Measurements from ENCODE around the gene ATL1.

Gene ATL1

DNA sequence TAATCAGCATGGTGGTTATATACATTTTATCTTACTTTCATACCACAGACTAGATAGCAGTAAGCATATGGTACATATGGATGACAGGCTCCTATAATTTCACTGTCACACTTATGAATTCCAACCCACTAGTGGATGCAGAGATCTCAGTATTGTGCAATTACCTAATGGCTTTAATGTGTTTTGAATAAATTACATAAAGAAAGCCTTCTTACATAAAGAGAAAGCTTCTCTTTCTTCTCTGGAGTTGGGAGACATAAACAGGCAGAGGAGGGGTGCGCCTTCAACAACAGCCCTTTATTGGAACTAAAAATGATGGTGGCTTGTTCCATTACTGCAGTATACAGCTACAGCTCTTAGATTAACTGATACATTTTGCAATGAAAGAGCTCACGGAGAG is 55.6 kb downstream of the ATL1 start:
- 100% methylated on average over 1 of the region's 2 CpGs for WGBS
- H4K8ac ChIP-seq (ENCODE audit: low read length): no peak overlapping the region
- no peak overlapping the region for H3K18ac ChIP-seq (ENCODE audit: low read depth in 1 of 2, low read length in 2 of 2)
- no peak overlapping the region for H2AFZ ChIP-seq (ENCODE audit: low read depth, low read length)
- H2AK5ac ChIP-seq (ENCODE audit: low read length, severe bottlenecking): no peak overlapping the region
- H3K79me1 ChIP-seq (replicated peaks; ENCODE audit: low read length, poor library complexity, severe bottlenecking): no peaks in the 10 kb centered on the region
- no peak overlapping the region for H3K4me3 ChIP-seq (ENCODE audit: insufficient read depth in 1 of 2, low read depth in 1 of 2, low read length in 2 of 2)
- no peak overlapping the region for H2BK15ac ChIP-seq (ENCODE audit: low read depth, poor library complexity, severe bottlenecking)
- no peak overlapping the region for H3K9ac ChIP-seq (ENCODE audit: low read length)
- DNase-seq: no peak
- no peaks in the 10 kb centered on the region for H3K9me3 ChIP-seq (ENCODE audit: control insufficient read depth, low read length)
- no peak overlapping the region for H4K91ac ChIP-seq (ENCODE audit: low read length)
- no peaks in the 10 kb centered on the region for H3K4me1 ChIP-seq (ENCODE audit: control insufficient read depth, insufficient read depth, low read depth, low read length)
- no peak overlapping the region for H2BK5ac ChIP-seq (ENCODE audit: low read depth, low read length, poor library complexity, severe bottlenecking)
- no peak overlapping the region for H3K27ac ChIP-seq (ENCODE audit: low read length, poor library complexity, severe bottlenecking)
- H2BK12ac ChIP-seq (ENCODE audit: low read length in 2 of 2): no peak overlapping the region
- H3K36me3 ChIP-seq (ENCODE audit: control insufficient read depth in 1 of 2, insufficient read depth in 2 of 2, low read depth in 1 of 2, low read length in 2 of 2): peaks cover 0 to 47% of the 10 kb centered on the region in 2 experiments
- H3K4me2 ChIP-seq (ENCODE audit: low read length, poor library complexity, severe bottlenecking): no peak overlapping the region
- no peak overlapping the region for H2BK120ac ChIP-seq (ENCODE audit: low read depth, low read length)
- no peak overlapping the region for H3K23ac ChIP-seq (ENCODE audit: low read length in 2 of 2)
- H3K14ac ChIP-seq (ENCODE audit: low read length in 2 of 2): no peak overlapping the region
- H3K27me3 ChIP-seq (ENCODE audit: control insufficient read depth in 1 of 2, insufficient read depth in 1 of 2, low read length in 2 of 2): no peaks in the 10 kb centered on the region
- H3K4ac ChIP-seq (ENCODE audit: low read depth in 1 of 2, low read length in 2 of 2): no peak overlapping the region

DNA sequence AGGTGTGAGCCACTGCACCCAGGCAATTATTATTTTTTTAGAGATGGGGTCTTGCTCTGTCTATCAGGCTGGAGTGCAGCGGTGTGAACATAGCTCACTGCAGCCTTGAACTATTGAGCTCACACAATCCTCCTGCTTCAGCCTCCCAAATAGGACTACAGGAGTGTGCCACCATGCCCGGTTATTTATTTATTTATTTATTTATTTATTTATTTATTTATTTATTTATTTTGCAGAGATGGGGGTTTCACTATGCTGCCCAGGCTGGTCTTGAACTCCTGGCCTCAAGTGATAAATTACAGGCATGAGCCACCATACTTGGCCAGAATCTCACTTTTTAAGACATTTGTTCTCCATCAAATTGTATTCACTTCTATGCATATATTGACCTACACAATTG is 56.3 kb downstream of the ATL1 start:
- Histone ChIP-seq H4K91ac (ENCODE audit: low read length) (no peak overlapping the region), H3K4ac (ENCODE audit: low read depth in 1 of 2, low read length in 2 of 2) (no peak overlapping the region), H2BK5ac (ENCODE audit: low read depth, low read length, poor library complexity, severe bottlenecking) (no peak overlapping the region), H4K8ac (ENCODE audit: low read length) (no peak overlapping the region), H3K36me3 (ENCODE audit: control insufficient read depth in 1 of 2, insufficient read depth in 2 of 2, low read depth in 1 of 2, low read length in 2 of 2) (peaks cover 0 to 47% of the 10 kb centered on the region in 2 experiments), H2BK120ac (ENCODE audit: low read depth, low read length) (no peak overlapping the region), H2BK15ac (ENCODE audit: low read depth, poor library complexity, severe bottlenecking) (no peak overlapping the region), H3K79me1 (replicated peaks; ENCODE audit: low read length, poor library complexity, severe bottlenecking) (no peaks in the 10 kb centered on the region), H2BK12ac (ENCODE audit: low read length in 2 of 2) (no peak overlapping the region), H3K14ac (ENCODE audit: low read length in 2 of 2) (no peak overlapping the region), H3K9me3 (ENCODE audit: control insufficient read depth, low read length) (no peaks in the 10 kb centered on the region), H2AFZ (ENCODE audit: low read depth, low read length) (no peak overlapping the region), H3K9ac (ENCODE audit: low read length) (no peak overlapping the region), H3K4me2 (ENCODE audit: low read length, poor library complexity, severe bottlenecking) (no peak overlapping the region), H3K4me3 (ENCODE audit: insufficient read depth in 1 of 2, low read depth in 1 of 2, low read length in 2 of 2) (no peak overlapping the region), H3K27me3 (ENCODE audit: control insufficient read depth in 1 of 2, insufficient read depth in 1 of 2, low read length in 2 of 2) (no peaks in the 10 kb centered on the region), H3K23ac (ENCODE audit: low read length in 2 of 2) (no peak overlapping the region), H3K18ac (ENCODE audit: low read depth in 1 of 2, low read length in 2 of 2) (no peak overlapping the region), H3K27ac (ENCODE audit: low read length, poor library complexity, severe bottlenecking) (no peak overlapping the region), H3K4me1 (ENCODE audit: control insufficient read depth, insufficient read depth, low read depth, low read length) (no peaks in the 10 kb centered on the region), H2AK5ac (ENCODE audit: low read length, severe bottlenecking) (no peak overlapping the region)
- WGBS: 94% methylated on average over 1 of the region's 2 CpGs
- DNase-seq: no peak

DNA sequence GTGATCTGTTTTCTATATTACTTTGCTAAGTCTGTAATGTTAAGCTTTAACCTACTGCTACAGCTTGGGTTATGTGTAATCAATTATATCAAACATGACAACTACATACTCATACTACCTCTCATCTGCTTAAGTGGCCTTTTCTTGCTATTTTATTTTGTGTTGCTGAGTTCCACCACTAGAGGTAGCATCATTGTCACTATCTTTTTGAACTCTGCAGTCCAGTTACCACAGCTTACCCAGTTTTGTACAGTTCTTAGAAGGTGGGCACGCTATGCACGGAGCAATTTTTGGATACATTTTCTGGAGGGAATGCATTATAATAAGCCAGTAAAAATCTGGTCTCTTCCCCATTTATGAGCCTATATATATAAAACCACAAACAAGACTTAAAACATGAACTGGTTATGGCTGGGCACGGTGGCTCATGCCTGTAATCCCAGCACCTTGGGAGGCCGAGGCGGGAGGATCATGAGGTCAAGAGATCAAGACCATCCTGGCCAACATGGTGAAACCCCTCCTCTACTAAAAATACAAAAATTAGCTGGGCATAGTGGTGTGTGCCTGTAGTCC is 59.7 kb downstream of the ATL1 start:
- no peak overlapping the region for H4K8ac ChIP-seq (ENCODE audit: low read length)
- DNase-seq: peak; percentile 56
- H2BK12ac ChIP-seq (ENCODE audit: low read length in 2 of 2): no peak overlapping the region
- no peak overlapping the region for H2BK120ac ChIP-seq (ENCODE audit: low read depth, low read length)
- no peaks in the 10 kb centered on the region for H3K9me3 ChIP-seq (ENCODE audit: control insufficient read depth, low read length)
- no peak overlapping the region for H2BK5ac ChIP-seq (ENCODE audit: low read depth, low read length, poor library complexity, severe bottlenecking)
- H3K23ac ChIP-seq (ENCODE audit: low read length in 2 of 2): no peak overlapping the region
- no peak overlapping the region for H3K14ac ChIP-seq (ENCODE audit: low read length in 2 of 2)
- H3K4me1 ChIP-seq (ENCODE audit: control insufficient read depth, insufficient read depth, low read depth, low read length): no peaks in the 10 kb centered on the region
- H3K79me1 ChIP-seq (replicated peaks; ENCODE audit: low read length, poor library complexity, severe bottlenecking): no peaks in the 10 kb centered on the region
- no peak overlapping the region for H3K4me3 ChIP-seq (ENCODE audit: insufficient read depth in 1 of 2, low read depth in 1 of 2, low read length in 2 of 2)
- no peaks in the 10 kb centered on the region for H3K27me3 ChIP-seq (ENCODE audit: control insufficient read depth in 1 of 2, insufficient read depth in 1 of 2, low read length in 2 of 2)
- H3K4me2 ChIP-seq (ENCODE audit: low read length, poor library complexity, severe bottlenecking): no peak overlapping the region
- peaks cover 3 to 52% of the 10 kb centered on the region in 2 experiments for H3K36me3 ChIP-seq (ENCODE audit: control insufficient read depth in 1 of 2, insufficient read depth in 2 of 2, low read depth in 1 of 2, low read length in 2 of 2)
- no peak overlapping the region for H3K9ac ChIP-seq (ENCODE audit: low read length)
- no peak overlapping the region for H3K27ac ChIP-seq (ENCODE audit: low read length, poor library complexity, severe bottlenecking)
- WGBS: 100% methylated on average over 1 of the region's 5 CpGs
- H2AFZ ChIP-seq (ENCODE audit: low read depth, low read length): no peak overlapping the region
- no peak overlapping the region for H2AK5ac ChIP-seq (ENCODE audit: low read length, severe bottlenecking)
- H3K4ac ChIP-seq (ENCODE audit: low read depth in 1 of 2, low read length in 2 of 2): no peak overlapping the region
- H4K91ac ChIP-seq (ENCODE audit: low read length): no peak overlapping the region
- no peak overlapping the region for H3K18ac ChIP-seq (ENCODE audit: low read depth in 1 of 2, low read length in 2 of 2)
- H2BK15ac ChIP-seq (ENCODE audit: low read depth, poor library complexity, severe bottlenecking): no peak overlapping the region

DNA sequence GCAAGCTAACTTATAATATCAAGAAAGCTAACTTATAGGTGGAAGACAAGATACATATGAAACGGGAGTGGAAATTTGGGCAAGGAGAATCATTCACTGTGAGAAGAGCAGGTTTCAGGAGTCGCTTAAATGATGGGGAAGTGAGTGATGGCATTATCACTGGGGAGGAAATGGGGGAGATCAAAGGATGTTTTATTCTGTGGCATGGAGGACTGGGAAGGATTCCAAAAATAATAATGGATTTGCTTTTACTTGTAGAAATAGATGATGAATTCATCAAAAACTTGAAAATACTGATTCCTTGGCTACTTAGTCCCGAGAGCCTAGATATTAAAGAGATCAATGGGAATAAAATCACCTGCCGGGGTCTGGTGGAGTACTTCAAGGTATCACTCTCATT is 60.4 kb downstream of the ATL1 start:
- Histone ChIP-seq H4K91ac (ENCODE audit: low read length) (no peak overlapping the region), H2BK5ac (ENCODE audit: low read depth, low read length, poor library complexity, severe bottlenecking) (no peak overlapping the region), H3K9ac (ENCODE audit: low read length) (no peak overlapping the region), H2AFZ (ENCODE audit: low read depth, low read length) (no peak overlapping the region), H3K18ac (ENCODE audit: low read depth in 1 of 2, low read length in 2 of 2) (no peak overlapping the region), H4K8ac (ENCODE audit: low read length) (no peak overlapping the region), H3K27me3 (ENCODE audit: control insufficient read depth in 1 of 2, insufficient read depth in 1 of 2, low read length in 2 of 2) (no peaks in the 10 kb centered on the region), H3K4me3 (ENCODE audit: insufficient read depth in 1 of 2, low read depth in 1 of 2, low read length in 2 of 2) (no peak overlapping the region), H2AK5ac (ENCODE audit: low read length, severe bottlenecking) (no peak overlapping the region), H3K14ac (ENCODE audit: low read length in 2 of 2) (no peak overlapping the region), H3K23ac (ENCODE audit: low read length in 2 of 2) (no peak overlapping the region), H2BK120ac (ENCODE audit: low read depth, low read length) (no peak overlapping the region), H3K4me2 (ENCODE audit: low read length, poor library complexity, severe bottlenecking) (no peak overlapping the region), H3K9me3 (ENCODE audit: control insufficient read depth, low read length) (no peaks in the 10 kb centered on the region), H3K79me1 (replicated peaks; ENCODE audit: low read length, poor library complexity, severe bottlenecking) (no peaks in the 10 kb centered on the region), H3K4me1 (ENCODE audit: control insufficient read depth, insufficient read depth, low read depth, low read length) (no peaks in the 10 kb centered on the region), H3K4ac (ENCODE audit: low read depth in 1 of 2, low read length in 2 of 2) (no peak overlapping the region), H2BK15ac (ENCODE audit: low read depth, poor library complexity, severe bottlenecking) (no peak overlapping the region), H3K27ac (ENCODE audit: low read length, poor library complexity, severe bottlenecking) (no peak overlapping the region), H2BK12ac (ENCODE audit: low read length in 2 of 2) (no peak overlapping the region), H3K36me3 (ENCODE audit: control insufficient read depth in 1 of 2, insufficient read depth in 2 of 2, low read depth in 1 of 2, low read length in 2 of 2) (peaks cover 3 to 51% of the 10 kb centered on the region in 2 experiments)
- no peak for DNase-seq
- 81% methylated on average over 4 of the region's 4 CpGs for WGBS
